Ovary (tissue), 9 donors: ENCODE measurements around the gene PIAS1. TPM values are rescaled to one million over a fixed set of nuclear protein-coding genes. Genes with fewer than 3 reads are reported as not detected.

Experiments used
- DNase-seq, 5 donors: peaks; one replicate each; pipeline ENCODE4 v3.0.0-alpha.2; 2019 to 2020
- H3K27ac ChIP-seq, 2 donors: fragments of 200-600 bp; one replicate each; pipeline versions ENCODE4 v1.5.1 to v1.8.0; 2019 to 2022
- H3K27me3 ChIP-seq: fragments of 200-600 bp; one replicate; pipeline ENCODE4 v1.8.0; 2022
- H3K36me3 ChIP-seq: fragments of 200-600 bp; sonication (generic); one replicate; pipeline ENCODE4 v1.5.1; 2019
- H3K4me1 ChIP-seq: one replicate; pipeline ENCODE4 v1.8.1; 2013; ENCODE audit warnings: mild to moderate bottlenecking, moderate library complexity; ENCODE audit not compliant: insufficient read depth
- H3K4me3 ChIP-seq: fragments of 200-600 bp; sonication (generic); one replicate; pipeline ENCODE4 v1.5.1; 2017
- H3K9me3 ChIP-seq, 2 donors: fragments of 200-600 bp in 1 of 2; sonication (generic) in 1 of 2; one replicate each; pipeline versions ENCODE4 v1.5.1 to v1.8.1; 2013 to 2019; ENCODE audit warnings: mild to moderate bottlenecking in 1 of 2, moderate library complexity in 1 of 2
- CTCF ChIP-seq, 3 donors: fragments of 450-650 bp in 2 of 3; fragments of 200-600 bp in 1 of 3; IDR thresholded peaks; one replicate each; pipeline versions ENCODE4 v1.5.1 to v1.8.0; 2016 to 2022; ENCODE audit warnings: antibody characterized with exemption in 3 of 3, mild to moderate bottlenecking in 1 of 3
- EP300 ChIP-seq: sonication (generic); formaldehyde crosslinking; IDR thresholded peaks from one replicate; pipeline ENCODE4 v1.6.1; 2017; ENCODE audit warnings: antibody characterized with exemption
- POLR2A ChIP-seq: fragments of 450-650 bp; IDR thresholded peaks from one replicate; pipeline ENCODE4 v1.6.1; 2017; ENCODE audit warnings: antibody characterized with exemption, mild to moderate bottlenecking, moderate library complexity
- WGBS, 3 donors: extraction: QIAGEN DNeasy Blood & Tissue Kit in 1 of 3; methylation state at CpG; one replicate each; pipeline versions ENCODE4 v1.1.5 to v1.1.7; 2013 to 2017; 5-methylcytosine and 5-hydroxymethylcytosine counted together
- intact Hi-C, 4 donors: fragments of 100-400 bp; cut with DNase I; formaldehyde crosslinking; loops; one replicate each; pipeline versions ENCODE4 v1.11.0 to v1.15.1; 2022 to 2023
- polyA plus RNA-seq, 2 donors: library from polyadenylated mRNA; stranded (reverse); fragments of 200-250 nt in 1 of 2; fragments of 350-450 nt in 1 of 2; fragmentation: Illumina TruSeq in 1 of 2; extraction: RNeasy Lipid Tissue Mini Kit (QIAGEN cat#74804) in 1 of 2; gene quantifications; one replicate each; pipeline ENCODE4 v1.2.3, GENCODE V29; 2013 to 2014
- total RNA-seq, 7 donors: library from RNA; depleted of rRNA in 2 of 7; stranded (reverse); fragments of >200 nt in 2 of 7; fragmentation: NEBNext Ultra II Directional in 3 of 7; extraction: Animal tissue kit (Norgen Biotek cat#: 25700) in 3 of 7; gene quantifications; one replicate each; pipeline versions ENCODE4 v1.1.0 to v1.2.4, GENCODE V29; 2016 to 2023
- donor health status: DM: no; HTN: no; CAD: no; lungs with moderate emphysema.
- donor health status: DM: no; HTN: no; CAD: no.
- donor health status: Bipolar disorder and iron deficiency.
- donor health status: DM: yes; HTN: yes; CAD: no.
- donor health status: DM: no; HTN: no; CAD: no.
- donor health status: DM: yes; HTN: yes; CAD: no.

Gene PIAS1
- total and polyA plus RNA-seq, 9 donors: 18.6 to 75.4 (median 48.6) TPM

DNA sequence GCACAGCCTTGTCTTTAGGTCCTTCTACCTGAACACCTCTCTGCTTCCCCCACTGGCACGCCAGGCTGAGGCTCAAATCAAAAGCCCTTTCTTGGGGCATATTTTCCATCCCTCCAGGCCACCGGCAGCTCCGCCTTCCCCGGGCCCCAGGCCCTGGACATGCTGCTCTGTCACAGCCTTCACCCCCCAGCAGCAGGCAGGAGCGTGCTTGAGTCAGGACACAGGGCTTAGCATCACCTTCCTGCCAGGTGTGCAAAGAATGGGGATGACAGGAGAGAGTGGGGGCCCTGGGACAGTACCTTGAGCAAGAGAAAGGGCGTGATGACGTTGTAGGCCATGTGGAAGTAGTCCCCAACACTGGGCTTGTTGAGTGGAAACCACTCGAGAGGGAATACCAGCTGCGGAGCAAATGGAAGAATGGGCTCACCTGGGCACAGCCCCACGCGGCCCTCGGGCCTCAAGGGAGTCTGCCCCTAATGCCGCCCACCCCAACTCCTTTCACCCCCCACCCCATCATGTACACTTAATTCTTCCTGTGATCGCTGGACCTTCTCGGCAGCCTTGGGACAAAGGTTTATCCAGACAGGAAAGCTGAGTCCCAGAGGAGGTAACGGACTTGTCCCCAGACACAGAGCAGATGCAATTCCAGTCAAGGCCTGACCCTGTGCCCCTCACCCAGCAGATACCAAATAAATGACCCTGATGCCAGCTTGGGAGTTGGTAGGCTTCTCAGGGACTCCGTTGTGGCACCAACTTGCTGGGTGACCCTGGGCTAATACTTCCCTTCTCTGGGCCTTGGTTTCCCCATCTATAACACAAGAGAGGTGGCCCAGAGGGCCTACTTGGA lies 160.1 kb downstream of the PIAS1 start:
- no peaks in the 10 kb centered on the region for H3K9me3 ChIP-seq
- no peaks in the 10 kb centered on the region for H3K4me1 ChIP-seq
- no peaks in the 10 kb centered on the region for H3K36me3 ChIP-seq
- no peak overlapping the region for H3K27ac ChIP-seq
- 93 to 94% (median 94%) methylated on average over 17 of the region's 17 CpGs for WGBS, 3 donors
- TF ChIP-seq EP300 (no peak), CTCF (IDR thresholded peaks at IDR 0.05) (no peak), POLR2A (no peak)
- DNase-seq: peak in 1 of 5 donors; percentile 6
- no peak overlapping the region for H3K4me3 ChIP-seq
- intact Hi-C loops: loop anchor here in 2 of 4 donors (5.0 to 10.0 kb wide), 2 partner anchors 159 to 352 kb away; partner anchors contain the start of gene PIAS1 (in 1 of the 2)
- no peaks in the 10 kb centered on the region for H3K27me3 ChIP-seq

DNA sequence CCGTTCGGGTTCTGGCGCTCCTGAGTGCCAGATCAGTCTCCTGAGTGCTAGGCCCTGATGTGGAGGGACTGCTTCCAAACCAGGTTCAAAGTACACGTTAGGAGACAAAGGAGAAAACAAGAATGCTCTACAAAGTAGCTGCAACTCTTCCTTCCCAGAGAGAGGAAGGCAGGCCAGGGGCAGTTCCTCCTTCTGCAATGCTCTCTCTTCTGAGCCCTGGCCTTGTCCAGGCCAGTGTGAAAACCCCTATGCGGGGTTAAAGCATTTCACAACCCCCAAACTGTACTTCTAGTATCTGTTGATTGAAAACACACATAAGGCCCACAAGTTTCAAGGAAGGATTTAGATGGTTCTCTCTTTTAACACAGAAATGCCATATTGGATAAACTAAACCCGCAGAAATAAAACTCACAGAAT lies 160.7 kb downstream of the PIAS1 start:
- H3K9me3 ChIP-seq: no peaks in the 10 kb centered on the region
- no peak overlapping the region for H3K4me3 ChIP-seq
- whole genome bisulfite sequencing, 3 donors: 83 to 90% (median 86%) methylated on average over 6 of the region's 6 CpGs
- intact Hi-C loops: loop anchor here in 2 of 4 donors (5.0 to 10.0 kb wide), 2 partner anchors 160 to 353 kb away; partner anchors contain the start of gene PIAS1 (in 1 of the 2)
- no peaks in the 10 kb centered on the region for H3K27me3 ChIP-seq
- no peak for DNase-seq
- no peak overlapping the region for H3K27ac ChIP-seq
- H3K4me1 ChIP-seq: no peaks in the 10 kb centered on the region
- no peak for TF ChIP-seq EP300
- H3K36me3 ChIP-seq: no peaks in the 10 kb centered on the region

GRCh38 chr15:68217341-68217740 lies 163.2 kb downstream of the PIAS1 start:
- 85 to 94% (median 91%) methylated on average over 4 of the region's 4 CpGs for WGBS, 3 donors
- Histone ChIP-seq H3K36me3 (no peaks in the 10 kb centered on the region), H3K4me1 (no peaks in the 10 kb centered on the region), H3K9me3 (no peaks in the 10 kb centered on the region), H3K27me3 (no peaks in the 10 kb centered on the region), H3K27ac (no peak overlapping the region), H3K4me3 (no peak overlapping the region)
- DNase-seq: peak in 2 of 5 donors; percentile 1 to 3
- intact Hi-C loops: loop anchor here in 1 of 4 donors (10.0 kb wide), 1 partner anchor 163 kb away; the partner anchor contains the start of gene PIAS1
- no peak for TF ChIP-seq CTCF (IDR thresholded peaks at IDR 0.05)
- TF ChIP-seq POLR2A: no peak
- TF ChIP-seq EP300: no peak

DNA sequence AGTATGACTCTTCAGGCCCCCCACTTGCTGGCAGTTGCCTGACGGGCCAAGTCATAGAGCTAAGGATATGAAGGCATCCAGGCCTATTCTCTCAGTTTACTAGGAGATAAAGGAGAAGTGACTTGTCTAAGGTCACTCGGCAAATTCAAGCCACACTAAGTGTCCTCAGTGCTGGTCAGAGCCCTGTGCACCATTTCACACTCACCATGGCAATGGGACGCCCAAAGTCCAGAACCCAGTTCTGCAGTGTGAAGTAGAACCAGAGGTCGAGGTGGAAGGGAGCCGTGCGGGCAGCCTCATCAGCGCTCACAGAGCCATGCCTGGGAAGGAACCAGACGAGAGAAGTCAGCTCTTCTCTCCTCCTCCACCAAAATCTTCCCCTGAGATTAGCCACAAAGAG lies 164.2 kb downstream of the PIAS1 start:
- no peak for TF ChIP-seq EP300
- TF ChIP-seq POLR2A: no peak
- no peak for TF ChIP-seq CTCF (IDR thresholded peaks at IDR 0.05)
- H3K27ac ChIP-seq: no peak overlapping the region
- H3K4me1 ChIP-seq: no peaks in the 10 kb centered on the region
- no peaks in the 10 kb centered on the region for H3K9me3 ChIP-seq
- DNase-seq: peak in 2 of 5 donors; percentile 0 to 17
- H3K4me3 ChIP-seq: no peak overlapping the region
- intact Hi-C loops: loop anchor here in 1 of 4 donors (10.0 kb wide), 1 partner anchor 164 kb away; the partner anchor contains the start of gene PIAS1
- H3K27me3 ChIP-seq: no peaks in the 10 kb centered on the region
- no peaks in the 10 kb centered on the region for H3K36me3 ChIP-seq
- WGBS, 3 donors: 95 to 97% (median 96%) methylated on average over 8 of the region's 8 CpGs
